ENCODE results near the gene NFAT5. TPM values are rescaled to one million over a fixed set of nuclear protein-coding genes. Genes with fewer than 3 reads are reported as not detected.

NFAT5 gene
- total RNA-seq, 1 donor from 2014 or later = 13.9 TPM

DNA sequence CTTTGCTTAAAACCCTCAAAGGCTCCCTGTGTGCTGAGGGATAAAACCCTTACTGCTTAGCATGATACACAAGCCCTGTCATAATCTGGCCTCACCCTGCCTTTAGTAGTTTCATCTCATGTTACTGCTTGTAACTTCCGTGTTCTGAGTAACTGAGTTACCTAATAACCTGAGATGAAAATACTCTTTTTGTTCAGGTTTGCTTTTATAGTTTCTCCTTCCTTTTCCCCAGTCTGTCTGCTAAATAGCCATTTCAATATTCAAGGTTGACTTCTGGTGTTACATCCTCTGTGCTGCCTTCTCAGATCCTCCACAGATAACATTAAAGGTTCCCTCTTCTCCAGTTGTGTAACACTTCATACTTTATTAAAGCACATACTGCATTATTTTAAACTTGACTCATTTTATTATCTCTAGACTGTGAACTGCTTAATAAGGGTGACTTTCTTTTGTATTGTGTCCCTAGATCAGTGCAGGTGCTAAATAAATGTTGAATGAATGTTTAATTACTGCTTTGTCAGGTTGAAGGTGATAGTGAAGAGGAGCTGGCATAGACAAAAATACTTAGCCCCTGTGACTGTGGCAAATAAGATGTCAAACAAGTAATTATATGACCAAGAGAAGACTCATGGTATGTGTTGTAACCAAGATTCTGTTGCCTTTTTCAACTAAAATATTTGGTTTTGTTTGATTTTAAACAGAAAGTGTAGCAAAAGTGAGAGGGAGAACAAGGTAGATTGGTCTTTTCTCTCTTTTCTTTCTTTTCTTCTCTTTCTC is 47.8 kb downstream of the NFAT5 start:
- DNase-seq = no peak
- H3K27me3 ChIP-seq (ENCODE audit: low read depth) = no peaks in the 10 kb centered on the region
- no peaks in the 10 kb centered on the region for H3K9me3 ChIP-seq (replicated peaks)
- peaks cover 1% of the 10 kb centered on the region for H3K36me3 ChIP-seq
- TF ChIP-seq, protein P1, sequence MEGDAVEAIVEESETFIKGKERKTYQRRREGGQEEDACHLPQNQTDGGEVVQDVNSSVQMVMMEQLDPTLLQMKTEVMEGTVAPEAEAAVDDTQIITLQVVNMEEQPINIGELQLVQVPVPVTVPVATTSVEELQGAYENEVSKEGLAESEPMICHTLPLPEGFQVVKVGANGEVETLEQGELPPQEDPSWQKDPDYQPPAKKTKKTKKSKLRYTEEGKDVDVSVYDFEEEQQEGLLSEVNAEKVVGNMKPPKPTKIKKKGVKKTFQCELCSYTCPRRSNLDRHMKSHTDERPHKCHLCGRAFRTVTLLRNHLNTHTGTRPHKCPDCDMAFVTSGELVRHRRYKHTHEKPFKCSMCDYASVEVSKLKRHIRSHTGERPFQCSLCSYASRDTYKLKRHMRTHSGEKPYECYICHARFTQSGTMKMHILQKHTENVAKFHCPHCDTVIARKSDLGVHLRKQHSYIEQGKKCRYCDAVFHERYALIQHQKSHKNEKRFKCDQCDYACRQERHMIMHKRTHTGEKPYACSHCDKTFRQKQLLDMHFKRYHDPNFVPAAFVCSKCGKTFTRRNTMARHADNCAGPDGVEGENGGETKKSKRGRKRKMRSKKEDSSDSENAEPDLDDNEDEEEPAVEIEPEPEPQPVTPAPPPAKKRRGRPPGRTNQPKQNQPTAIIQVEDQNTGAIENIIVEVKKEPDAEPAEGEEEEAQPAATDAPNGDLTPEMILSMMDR (IDR thresholded peaks at IDR 0.05; ENCODE audit: borderline replicate concordance) = no peak
- no peak overlapping the region for H3K4me3 ChIP-seq
- H3K27ac ChIP-seq (replicated peaks) = peak overlapping the region; percentile 47
- H3K4me1 ChIP-seq = peaks cover 92% of the 10 kb centered on the region
- intact Hi-C loops (cut with micrococcal nuclease) = no loop called here

DNA sequence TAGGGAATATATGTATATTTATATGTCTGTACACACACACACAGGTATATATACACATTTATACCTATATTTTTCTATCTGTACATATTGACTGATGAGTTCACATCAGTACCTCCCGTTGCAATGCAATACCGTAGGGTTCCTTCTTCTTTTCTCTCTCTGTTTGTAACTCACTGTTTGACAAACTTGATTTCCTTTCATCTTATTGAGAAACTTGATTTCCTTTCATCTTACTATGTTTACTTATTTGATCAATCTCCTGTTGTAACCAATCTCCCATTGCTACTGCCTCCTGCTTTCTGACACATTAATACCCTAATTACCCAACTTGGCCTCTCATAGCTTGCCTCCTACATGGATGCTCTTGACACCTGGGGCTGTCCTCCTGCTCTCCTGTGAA is 49.8 kb downstream of the NFAT5 start:
- DNase-seq = no peak
- Histone ChIP-seq H3K36me3 (no peaks in the 10 kb centered on the region), H3K27me3 (ENCODE audit: low read depth) (no peaks in the 10 kb centered on the region), H3K4me1 (peaks cover 93% of the 10 kb centered on the region), H3K9me3 (replicated peaks) (no peaks in the 10 kb centered on the region), H3K27ac (replicated peaks) (peak overlapping the region; percentile 48), H3K4me3 (no peak overlapping the region)
- TF ChIP-seq, protein P1 (IDR thresholded peaks at IDR 0.05; ENCODE audit: borderline replicate concordance) = no peak
- intact Hi-C loops (cut with micrococcal nuclease) = no loop called here

DNA sequence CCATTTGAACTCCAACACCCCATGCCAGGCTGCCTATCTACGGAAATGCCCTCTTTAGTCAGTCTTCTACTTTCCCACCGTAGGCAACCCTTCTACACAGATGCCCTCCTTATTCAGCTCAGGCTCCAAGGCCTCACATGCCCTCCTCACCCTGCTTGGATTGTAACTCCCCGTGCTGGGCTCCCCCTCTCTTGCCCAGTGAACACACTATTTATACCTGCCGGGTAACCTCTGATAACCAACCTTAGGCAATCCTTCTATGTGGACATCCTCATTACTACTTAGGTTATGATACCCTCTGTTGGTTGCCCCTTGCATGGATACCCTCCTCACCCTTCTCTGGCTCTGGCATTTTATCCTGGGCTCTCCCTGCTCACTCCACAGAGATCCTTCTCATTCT is 50.3 kb downstream of the NFAT5 start:
- H3K27ac ChIP-seq (replicated peaks) = peak overlapping the region; percentile 48
- H3K36me3 ChIP-seq = no peaks in the 10 kb centered on the region
- TF ChIP-seq, protein P1 (IDR thresholded peaks at IDR 0.05; ENCODE audit: borderline replicate concordance) = no peak
- H3K4me1 ChIP-seq = peaks cover 93% of the 10 kb centered on the region
- H3K27me3 ChIP-seq (ENCODE audit: low read depth) = no peaks in the 10 kb centered on the region
- intact Hi-C loops (cut with micrococcal nuclease) = no loop called here
- no peak overlapping the region for H3K4me3 ChIP-seq
- H3K9me3 ChIP-seq (replicated peaks) = no peaks in the 10 kb centered on the region
- peak; percentile 28 for DNase-seq

DNA sequence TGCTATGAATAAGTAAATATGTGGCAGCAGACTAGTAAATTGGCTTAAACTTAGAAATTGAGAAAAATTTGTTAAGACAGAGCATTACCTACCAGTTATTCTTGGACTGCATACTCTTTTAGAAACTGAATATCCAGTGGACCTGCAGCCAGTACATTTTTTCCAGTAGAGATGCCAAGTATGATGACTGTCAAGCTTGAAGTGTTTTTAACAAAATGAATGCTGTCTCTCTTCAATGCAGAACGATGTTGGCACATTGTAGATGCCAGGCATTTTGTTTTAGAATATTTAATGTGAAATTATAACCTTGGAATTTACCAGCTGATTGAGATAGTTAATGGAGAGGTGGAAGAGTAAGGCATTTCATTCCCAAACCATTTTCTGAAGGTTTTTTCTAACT is 52.5 kb downstream of the NFAT5 start:
- TF ChIP-seq, protein P1 (IDR thresholded peaks at IDR 0.05; ENCODE audit: borderline replicate concordance) = no peak
- Histone ChIP-seq H3K4me1 (peaks cover 86% of the 10 kb centered on the region), H3K9me3 (replicated peaks) (no peaks in the 10 kb centered on the region), H3K36me3 (no peaks in the 10 kb centered on the region), H3K27ac (replicated peaks) (peak overlapping the region; percentile 75), H3K27me3 (ENCODE audit: low read depth) (no peaks in the 10 kb centered on the region), H3K4me3 (no peak overlapping the region)
- DNase-seq = no peak
- intact Hi-C loops (cut with micrococcal nuclease) = no loop called here

DNA sequence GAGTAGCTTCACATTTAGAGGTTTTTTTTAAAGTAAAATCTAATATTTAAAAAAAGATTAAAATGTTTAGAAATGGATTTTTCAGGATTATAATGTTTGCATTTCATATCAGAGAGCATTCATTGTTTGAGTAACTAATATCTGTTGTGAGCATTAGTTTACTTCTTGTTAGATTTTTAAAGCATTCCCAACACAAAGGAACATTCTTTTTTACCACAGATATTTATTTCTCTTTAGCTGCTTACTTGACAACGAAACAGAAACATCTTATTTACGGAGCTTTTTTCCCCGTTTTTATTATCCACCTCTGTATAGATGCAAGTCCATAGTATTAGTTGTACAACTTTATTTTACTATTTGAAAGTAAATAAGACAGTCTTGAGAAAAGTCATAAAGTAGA is 53.0 kb downstream of the NFAT5 start:
- no peak for DNase-seq
- H3K27me3 ChIP-seq (ENCODE audit: low read depth) = no peaks in the 10 kb centered on the region
- peak overlapping the region; percentile 75 for H3K27ac ChIP-seq (replicated peaks)
- TF ChIP-seq, protein P1 (IDR thresholded peaks at IDR 0.05; ENCODE audit: borderline replicate concordance) = no peak
- H3K9me3 ChIP-seq (replicated peaks) = no peaks in the 10 kb centered on the region
- H3K4me1 ChIP-seq = peaks cover 82% of the 10 kb centered on the region
- peaks cover under 1% of the 10 kb centered on the region for H3K36me3 ChIP-seq
- intact Hi-C loops (cut with micrococcal nuclease) = no loop called here
- no peak overlapping the region for H3K4me3 ChIP-seq

Data from left ventricle myocardium inferior (tissue), 1 donor.